ENCODE results near the gene POLA1.

The POLA1 gene

GRCh38 chrX:24900234-24900633 lies 206.5 kb downstream of the POLA1 start:
- Mint-ChIP-seq H3K4me3 (no peak overlapping the region), H3K27ac (no peak overlapping the region), H3K36me3 (ENCODE audit: low read depth) (peaks cover 8% of the 10 kb centered on the region), H3K9me3 (no peaks in the 10 kb centered on the region), H3K27me3 (ENCODE audit: low read depth) (no peaks in the 10 kb centered on the region), H3K4me1 (ENCODE audit: low read depth) (no peaks in the 10 kb centered on the region)

GRCh38 chrX:24902806-24903205 lies 209.1 kb downstream of the POLA1 start:
- H3K27me3 Mint-ChIP-seq (ENCODE audit: low read depth) = no peaks in the 10 kb centered on the region
- peaks cover 19% of the 10 kb centered on the region for H3K36me3 Mint-ChIP-seq (ENCODE audit: low read depth)
- H3K9me3 Mint-ChIP-seq = no peaks in the 10 kb centered on the region
- H3K4me3 Mint-ChIP-seq = no peak overlapping the region
- no peaks in the 10 kb centered on the region for H3K4me1 Mint-ChIP-seq (ENCODE audit: low read depth)
- no peak overlapping the region for H3K27ac Mint-ChIP-seq

GRCh38 chrX:24918715-24919114 lies 225.0 kb downstream of the POLA1 start:
- Mint-ChIP-seq H3K27ac (no peak overlapping the region), H3K27me3 (ENCODE audit: low read depth) (no peaks in the 10 kb centered on the region), H3K36me3 (ENCODE audit: low read depth) (peaks cover 2% of the 10 kb centered on the region), H3K4me3 (no peak overlapping the region), H3K4me1 (ENCODE audit: low read depth) (peaks cover 3% of the 10 kb centered on the region), H3K9me3 (no peaks in the 10 kb centered on the region)

GRCh38 chrX:24920769-24921168 lies 227.1 kb downstream of the POLA1 start:
- Mint-ChIP-seq H3K9me3 (no peaks in the 10 kb centered on the region), H3K36me3 (ENCODE audit: low read depth) (peaks cover 8% of the 10 kb centered on the region), H3K4me3 (no peak overlapping the region), H3K27ac (no peak overlapping the region), H3K4me1 (ENCODE audit: low read depth) (peaks cover 7% of the 10 kb centered on the region), H3K27me3 (ENCODE audit: low read depth) (no peaks in the 10 kb centered on the region)

- no peaks in the 10 kb centered on the region for H3K27me3 Mint-ChIP-seq (ENCODE audit: low read depth)
- H3K4me3 Mint-ChIP-seq = no peak overlapping the region
- no peak overlapping the region for H3K27ac Mint-ChIP-seq
- peaks cover 8% of the 10 kb centered on the region for H3K36me3 Mint-ChIP-seq (ENCODE audit: low read depth)
- H3K9me3 Mint-ChIP-seq = no peaks in the 10 kb centered on the region
- peaks cover 7% of the 10 kb centered on the region for H3K4me1 Mint-ChIP-seq (ENCODE audit: low read depth)
Observed at GRCh38 chrX:24925430-24925829, 231.7 kb downstream of the POLA1 start.

GRCh38 chrX:24927372-24927771 lies 233.7 kb downstream of the POLA1 start:
- peaks cover 4% of the 10 kb centered on the region for H3K4me1 Mint-ChIP-seq (ENCODE audit: low read depth)
- H3K27ac Mint-ChIP-seq = no peak overlapping the region
- H3K36me3 Mint-ChIP-seq (ENCODE audit: low read depth) = peaks cover 8% of the 10 kb centered on the region
- H3K27me3 Mint-ChIP-seq (ENCODE audit: low read depth) = no peaks in the 10 kb centered on the region
- H3K9me3 Mint-ChIP-seq = no peaks in the 10 kb centered on the region
- H3K4me3 Mint-ChIP-seq = no peak overlapping the region

- Mint-ChIP-seq H3K27me3 (ENCODE audit: low read depth) (no peaks in the 10 kb centered on the region), H3K9me3 (no peaks in the 10 kb centered on the region), H3K27ac (no peak overlapping the region), H3K36me3 (ENCODE audit: low read depth) (peaks cover 8% of the 10 kb centered on the region), H3K4me3 (no peak overlapping the region), H3K4me1 (ENCODE audit: low read depth) (peaks cover 4% of the 10 kb centered on the region)
Observed at GRCh38 chrX:24928114-24928513, 234.4 kb downstream of the POLA1 start.

GRCh38 chrX:24934279-24934678 lies 240.6 kb downstream of the POLA1 start:
- no peak overlapping the region for H3K4me3 Mint-ChIP-seq
- H3K27me3 Mint-ChIP-seq (ENCODE audit: low read depth) = no peaks in the 10 kb centered on the region
- H3K36me3 Mint-ChIP-seq (ENCODE audit: low read depth) = peaks cover 2% of the 10 kb centered on the region
- H3K9me3 Mint-ChIP-seq = no peaks in the 10 kb centered on the region
- no peak overlapping the region for H3K27ac Mint-ChIP-seq
- no peaks in the 10 kb centered on the region for H3K4me1 Mint-ChIP-seq (ENCODE audit: low read depth)

- H3K36me3 Mint-ChIP-seq (ENCODE audit: low read depth) = no peaks in the 10 kb centered on the region
- H3K27me3 Mint-ChIP-seq (ENCODE audit: low read depth) = no peaks in the 10 kb centered on the region
- H3K27ac Mint-ChIP-seq = no peak overlapping the region
- peaks cover 2% of the 10 kb centered on the region for H3K4me1 Mint-ChIP-seq (ENCODE audit: low read depth)
- H3K4me3 Mint-ChIP-seq = no peak overlapping the region
- H3K9me3 Mint-ChIP-seq = no peaks in the 10 kb centered on the region
Observed at GRCh38 chrX:24945009-24945408, 251.3 kb downstream of the POLA1 start.

GRCh38 chrX:24946369-24946768 lies 252.7 kb downstream of the POLA1 start:
- Mint-ChIP-seq H3K27ac (no peak overlapping the region), H3K4me3 (no peak overlapping the region), H3K4me1 (ENCODE audit: low read depth) (peaks cover 2% of the 10 kb centered on the region), H3K36me3 (ENCODE audit: low read depth) (no peaks in the 10 kb centered on the region), H3K9me3 (no peaks in the 10 kb centered on the region), H3K27me3 (ENCODE audit: low read depth) (no peaks in the 10 kb centered on the region)

GRCh38 chrX:24954732-24955131 lies 261.0 kb downstream of the POLA1 start:
- Mint-ChIP-seq H3K9me3 (no peaks in the 10 kb centered on the region), H3K27me3 (ENCODE audit: low read depth) (no peaks in the 10 kb centered on the region), H3K4me3 (no peak overlapping the region), H3K36me3 (ENCODE audit: low read depth) (no peaks in the 10 kb centered on the region), H3K27ac (no peak overlapping the region), H3K4me1 (ENCODE audit: low read depth) (peaks cover 6% of the 10 kb centered on the region)

GRCh38 chrX:24955372-24955930 lies 261.7 kb downstream of the POLA1 start:
- H3K4me3 Mint-ChIP-seq = no peak overlapping the region
- H3K27ac Mint-ChIP-seq = no peak overlapping the region
- no peaks in the 10 kb centered on the region for H3K9me3 Mint-ChIP-seq
- peaks cover 6% of the 10 kb centered on the region for H3K4me1 Mint-ChIP-seq (ENCODE audit: low read depth)
- no peaks in the 10 kb centered on the region for H3K36me3 Mint-ChIP-seq (ENCODE audit: low read depth)
- H3K27me3 Mint-ChIP-seq (ENCODE audit: low read depth) = no peaks in the 10 kb centered on the region

- Mint-ChIP-seq H3K27me3 (ENCODE audit: low read depth) (no peaks in the 10 kb centered on the region), H3K9me3 (no peaks in the 10 kb centered on the region), H3K4me3 (no peak overlapping the region), H3K27ac (no peak overlapping the region), H3K36me3 (ENCODE audit: low read depth) (no peaks in the 10 kb centered on the region), H3K4me1 (ENCODE audit: low read depth) (peaks cover 6% of the 10 kb centered on the region)
Observed at GRCh38 chrX:24956828-24957227, 263.1 kb downstream of the POLA1 start.

- H3K36me3 Mint-ChIP-seq (ENCODE audit: low read depth) = no peaks in the 10 kb centered on the region
- H3K4me1 Mint-ChIP-seq (ENCODE audit: low read depth) = no peaks in the 10 kb centered on the region
- H3K4me3 Mint-ChIP-seq = no peak overlapping the region
- no peak overlapping the region for H3K27ac Mint-ChIP-seq
- H3K27me3 Mint-ChIP-seq (ENCODE audit: low read depth) = no peaks in the 10 kb centered on the region
- H3K9me3 Mint-ChIP-seq = no peaks in the 10 kb centered on the region
Observed at GRCh38 chrX:24961809-24962208, 268.1 kb downstream of the POLA1 start.

GRCh38 chrX:24963823-24964222 lies 270.1 kb downstream of the POLA1 start:
- Mint-ChIP-seq H3K36me3 (ENCODE audit: low read depth) (no peaks in the 10 kb centered on the region), H3K27ac (no peak overlapping the region), H3K4me3 (no peak overlapping the region), H3K9me3 (no peaks in the 10 kb centered on the region), H3K27me3 (ENCODE audit: low read depth) (no peaks in the 10 kb centered on the region), H3K4me1 (ENCODE audit: low read depth) (no peaks in the 10 kb centered on the region)

GRCh38 chrX:24965372-24965771 lies 271.7 kb downstream of the POLA1 start:
- Mint-ChIP-seq H3K36me3 (ENCODE audit: low read depth) (no peaks in the 10 kb centered on the region), H3K9me3 (no peaks in the 10 kb centered on the region), H3K27ac (no peak overlapping the region), H3K4me1 (ENCODE audit: low read depth) (no peaks in the 10 kb centered on the region), H3K4me3 (no peak overlapping the region), H3K27me3 (ENCODE audit: low read depth) (no peaks in the 10 kb centered on the region)
